Caco-2 (cell line): ENCODE measurements around the gene PVALEF. TPM values are rescaled to one million over a fixed set of nuclear protein-coding genes. Genes with fewer than 3 reads are reported as not detected.

Experiments
- BruUV-seq: library from RNA; stranded (reverse); fragments of 400-500 nt; replicated peaks from 2 replicates; lab custom pipeline; 2021; lab: Mats Ljungman, UMichigan
- CTCF ChIA-PET: fragments of 300-600 bp; sonication (Branson Sonifier 250); formaldehyde crosslinking; loops from one replicate; lab custom pipeline; 2022; ENCODE audit warnings: antibody characterized with exemption; lab: Charles Lee
- POLR2A ChIA-PET: fragments of 300-600 bp; sonication (Branson Sonifier 250); formaldehyde crosslinking; loops from one replicate; lab custom pipeline; 2022; ENCODE audit warnings: antibody characterized with exemption; lab: Charles Lee
- DNase-seq, 2 experiments: peaks; one replicate each; pipeline versions ENCODE4 v3.0.0 to v3.0.0-alpha.2; 2020 to 2022
- H3K27me3 ChIP-seq: replicated peaks from 2 replicates; pipeline ENCODE4 v1.6.0; 2011; ENCODE audit warnings: low read length; ENCODE audit not compliant: control insufficient read depth, insufficient read depth
- H3K36me3 ChIP-seq: 2 replicates; pipeline ENCODE4 v1.5.1; 2011; ENCODE audit warnings: low read length; ENCODE audit not compliant: control insufficient read depth, insufficient read depth
- H3K4me1 ChIP-seq: fragments of 250-450 bp; sonication (Bioruptor Pico); 2 replicates; pipeline ENCODE4 v1.5.1; 2020; ENCODE audit warnings: mild to moderate bottlenecking
- H3K4me3 ChIP-seq: 2 replicates; pipeline ENCODE4 v1.5.1; 2011; ENCODE audit warnings: low read depth, mild to moderate bottlenecking, control low read depth, low read length
- H3K9me3 ChIP-seq: fragments of 250-450 bp; sonication (Bioruptor Pico); 2 replicates; pipeline ENCODE4 v1.5.1; 2020; ENCODE audit warnings: mild to moderate bottlenecking, moderate library complexity
- H3K27ac Mint-ChIP-seq: one replicate; pipeline ENCODE4 v1.8.0; 2022; ENCODE audit warnings: mixed read lengths; ENCODE audit not compliant: unreplicated experiment
- H3K27me3 Mint-ChIP-seq: one replicate; pipeline ENCODE4 v1.8.0; 2022; ENCODE audit warnings: mixed read lengths; ENCODE audit not compliant: insufficient read depth, unreplicated experiment
- H3K36me3 Mint-ChIP-seq: one replicate; pipeline ENCODE4 v1.8.0; 2022; ENCODE audit warnings: mild to moderate bottlenecking, mixed read lengths; ENCODE audit not compliant: insufficient read depth, unreplicated experiment
- H3K4me1 Mint-ChIP-seq: one replicate; pipeline ENCODE4 v1.8.0; 2022; ENCODE audit warnings: low read depth, mixed read lengths; ENCODE audit not compliant: unreplicated experiment
- H3K4me3 Mint-ChIP-seq: one replicate; pipeline ENCODE4 v1.8.0; 2022; ENCODE audit warnings: mild to moderate bottlenecking, moderate library complexity, mixed read lengths; ENCODE audit not compliant: unreplicated experiment
- H3K9me3 Mint-ChIP-seq: one replicate; pipeline ENCODE4 v1.8.0; 2022; ENCODE audit warnings: mixed read lengths; ENCODE audit not compliant: unreplicated experiment
- intact Hi-C: fragments of 100-400 bp; cut with micrococcal nuclease; formaldehyde crosslinking; loops from one replicate; pipeline ENCODE4 v1.10.0; 2022; ENCODE audit not compliant: unreplicated experiment
- total RNA-seq: library from RNA; stranded (reverse); gene quantifications from 2 replicates; pipeline ENCODE4 v1.2.3, GENCODE V29; 2022
- TF ChIP-seq, protein P1 (sequence below), 2 experiments: fragments of 200-600 bp in 1 of 2; IDR thresholded peaks; 1 replicate in 1 of 2; 2 replicates in 1 of 2; pipeline versions ENCODE4 v1.5.1 to v1.8.0; 2011 to 2022; ENCODE audit warnings: antibody characterized with exemption in 1 of 2, control low read depth in 1 of 2, inconsistent platforms in 1 of 2, low read depth in 1 of 2, low read length in 1 of 2, mild to moderate bottlenecking in 1 of 2, moderate library complexity in 1 of 2; ENCODE audit not compliant: insufficient read depth in 1 of 2, severe bottlenecking in 1 of 2, unreplicated experiment in 1 of 2

Gene PVALEF
- total RNA-seq, 1 experiment from 2014 or later, result not detected

GRCh38 chr17:81167638-81168037 lies 2.3 kb downstream of the PVALEF start:
- ChIA-PET POLR2A (no interaction called here), CTCF (no interaction called here)
- Histone ChIP-seq H3K4me1 (peaks cover 22% of the 10 kb centered on the region), H3K9me3 (no peaks in the 10 kb centered on the region), H3K4me3 (no peak overlapping the region), H3K36me3 (no peaks in the 10 kb centered on the region), H3K27me3 (no peaks in the 10 kb centered on the region)
- Mint-ChIP-seq H3K27ac (no peak overlapping the region), H3K9me3 (no peaks in the 10 kb centered on the region), H3K36me3 (peaks cover 8% of the 10 kb centered on the region), H3K4me1 (no peaks in the 10 kb centered on the region), H3K4me3 (peak overlapping the region; percentile 4), H3K27me3 (no peaks in the 10 kb centered on the region)
- no peak for DNase-seq
- intact Hi-C loops, result no loop called here
- no TSS peak for BruUV-seq
- TF ChIP-seq, protein P1, sequence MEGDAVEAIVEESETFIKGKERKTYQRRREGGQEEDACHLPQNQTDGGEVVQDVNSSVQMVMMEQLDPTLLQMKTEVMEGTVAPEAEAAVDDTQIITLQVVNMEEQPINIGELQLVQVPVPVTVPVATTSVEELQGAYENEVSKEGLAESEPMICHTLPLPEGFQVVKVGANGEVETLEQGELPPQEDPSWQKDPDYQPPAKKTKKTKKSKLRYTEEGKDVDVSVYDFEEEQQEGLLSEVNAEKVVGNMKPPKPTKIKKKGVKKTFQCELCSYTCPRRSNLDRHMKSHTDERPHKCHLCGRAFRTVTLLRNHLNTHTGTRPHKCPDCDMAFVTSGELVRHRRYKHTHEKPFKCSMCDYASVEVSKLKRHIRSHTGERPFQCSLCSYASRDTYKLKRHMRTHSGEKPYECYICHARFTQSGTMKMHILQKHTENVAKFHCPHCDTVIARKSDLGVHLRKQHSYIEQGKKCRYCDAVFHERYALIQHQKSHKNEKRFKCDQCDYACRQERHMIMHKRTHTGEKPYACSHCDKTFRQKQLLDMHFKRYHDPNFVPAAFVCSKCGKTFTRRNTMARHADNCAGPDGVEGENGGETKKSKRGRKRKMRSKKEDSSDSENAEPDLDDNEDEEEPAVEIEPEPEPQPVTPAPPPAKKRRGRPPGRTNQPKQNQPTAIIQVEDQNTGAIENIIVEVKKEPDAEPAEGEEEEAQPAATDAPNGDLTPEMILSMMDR (IDR thresholded peaks at IDR 0.05; ENCODE audit: insufficient read depth in 1 of 2, low read depth in 1 of 2, low read length in 1 of 2, severe bottlenecking in 1 of 2, unreplicated experiment in 1 of 2), result no peak

GRCh38 chr17:81169870-81170309 lies 4.6 kb downstream of the PVALEF start:
- Mint-ChIP-seq H3K9me3 (no peaks in the 10 kb centered on the region), H3K4me3 (no peak overlapping the region), H3K36me3 (peaks cover 8% of the 10 kb centered on the region), H3K27ac (no peak overlapping the region), H3K27me3 (no peaks in the 10 kb centered on the region), H3K4me1 (no peaks in the 10 kb centered on the region)
- Histone ChIP-seq H3K4me3 (no peak overlapping the region), H3K9me3 (peaks cover under 1% of the 10 kb centered on the region), H3K27me3 (no peaks in the 10 kb centered on the region), H3K36me3 (no peaks in the 10 kb centered on the region), H3K4me1 (peaks cover 14% of the 10 kb centered on the region)
- DNase-seq, result no peak
- POLR2A ChIA-PET, result no interaction called here
- TF ChIP-seq, protein P1 (IDR thresholded peaks at IDR 0.05; ENCODE audit: insufficient read depth in 1 of 2, low read depth in 1 of 2, low read length in 1 of 2, severe bottlenecking in 1 of 2, unreplicated experiment in 1 of 2), result no peak
- BruUV-seq, result no TSS peak
- intact Hi-C loops, result no loop called here
- CTCF ChIA-PET, result no interaction called here

DNA sequence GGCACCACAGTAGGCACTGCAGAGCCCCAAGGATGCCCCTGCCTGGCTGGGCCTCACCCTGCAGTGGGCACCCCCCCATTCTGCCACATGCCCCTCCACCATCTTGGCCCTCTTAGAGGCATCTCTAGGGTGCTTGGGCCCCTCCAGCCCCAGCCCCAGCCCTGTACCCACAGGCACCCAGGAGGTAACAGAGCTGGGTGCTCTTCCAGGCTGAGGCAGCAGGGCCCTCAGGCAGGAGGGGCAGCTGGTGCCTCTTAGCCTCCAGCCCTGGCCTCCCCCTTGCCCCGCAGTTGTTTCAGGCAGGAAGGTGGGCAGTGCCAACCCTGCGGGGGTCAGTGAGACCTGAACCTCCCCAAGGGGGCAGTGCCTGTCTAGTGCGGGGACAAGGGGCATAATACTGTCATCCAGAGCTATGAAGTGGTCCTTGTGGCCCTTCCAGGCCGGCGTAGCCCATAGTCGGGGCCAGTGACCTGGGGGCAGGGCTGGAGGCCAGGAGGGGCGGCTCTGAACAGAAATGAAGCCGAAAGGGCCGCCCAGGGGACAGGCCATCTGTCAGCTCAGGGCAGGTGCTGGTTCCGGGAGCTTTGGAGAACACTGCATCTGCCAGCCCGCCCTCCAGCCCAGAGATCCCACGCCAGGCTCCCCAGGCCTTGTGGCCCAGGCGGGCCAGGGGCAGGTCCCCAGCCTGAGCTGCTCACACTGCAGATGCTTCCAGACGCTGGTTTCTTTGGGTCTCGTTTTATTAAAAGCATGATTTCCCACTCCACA lies 5.6 kb downstream of the PVALEF start:
- 0 out of 2 replicates have a peak, but pooled peaks cover 5% of the 10 kb centered on the region for H3K4me1 ChIP-seq
- POLR2A ChIA-PET, result no interaction called here
- H3K9me3 Mint-ChIP-seq, result no peaks in the 10 kb centered on the region
- H3K27me3 Mint-ChIP-seq, result no peaks in the 10 kb centered on the region
- CTCF ChIA-PET, result no interaction called here
- H3K36me3 Mint-ChIP-seq, result peaks cover 8% of the 10 kb centered on the region
- H3K36me3 ChIP-seq, result no peaks in the 10 kb centered on the region
- H3K4me1 Mint-ChIP-seq, result no peaks in the 10 kb centered on the region
- no peak overlapping the region for H3K4me3 Mint-ChIP-seq
- TF ChIP-seq, protein P1 (IDR thresholded peaks at IDR 0.05; ENCODE audit: insufficient read depth in 1 of 2, low read depth in 1 of 2, low read length in 1 of 2, severe bottlenecking in 1 of 2, unreplicated experiment in 1 of 2), result no peak
- no peak for DNase-seq
- no peaks in the 10 kb centered on the region for H3K27me3 ChIP-seq
- BruUV-seq, result no TSS peak
- no peak overlapping the region for H3K27ac Mint-ChIP-seq
- intact Hi-C loops, result no loop called here
- peaks cover 11% of the 10 kb centered on the region for H3K9me3 ChIP-seq
- no peak overlapping the region for H3K4me3 ChIP-seq
